ENCODE data around the gene TXN2. TPM values are rescaled to one million over a fixed set of nuclear protein-coding genes. Genes with fewer than 3 reads are reported as not detected.
A peak's percentile ranks its signal among the peaks of the same experiment; 100 is the strongest.

Gene TXN2
- total and polyA plus RNA-seq, 8 donors = 64.4 to 122 (median 107) TPM

GRCh38 chr22:36505998-36506635 lies 24.7 kb upstream of the TXN2 start:
- no peak for ATAC-seq
- Histone ChIP-seq H3K27me3 (no peaks in the 10 kb centered on the region), H3K27ac (peak overlapping the region in 1 of 2 donors; percentile 62), H3K4me1 (peaks cover 8 to 29% of the 10 kb centered on the region in 2 donors), H3K9me3 (no peaks in the 10 kb centered on the region), H3K4me3 (peak overlapping the region; percentile 46 to 66), H3K36me3 (peaks cover 0 to 22% of the 10 kb centered on the region in 2 donors)
- no peak for TF ChIP-seq CTCF (IDR thresholded peaks at IDR 0.05)
- intact Hi-C loops (cut with DNase I) = no loop called here
- DNase-seq = peak in 1 of 4 donors; percentile 76

GRCh38 chr22:36497910-36498665 lies 16.6 kb upstream of the TXN2 start:
- intact Hi-C loops (cut with DNase I) = no loop called here
- no peak overlapping the region for H3K4me3 ChIP-seq
- H3K4me1 ChIP-seq = peaks cover 0 to 16% of the 10 kb centered on the region in 2 donors
- H3K36me3 ChIP-seq = peaks cover 0 to 9% of the 10 kb centered on the region in 2 donors
- no peak for TF ChIP-seq CTCF (IDR thresholded peaks at IDR 0.05)
- ATAC-seq (no peak), DNase-seq (no peak)
- no peaks in the 10 kb centered on the region for H3K27me3 ChIP-seq
- H3K27ac ChIP-seq = no peak overlapping the region
- no peaks in the 10 kb centered on the region for H3K9me3 ChIP-seq

GRCh38 chr22:36493690-36494110 lies 12.3 kb upstream of the TXN2 start:
- ATAC-seq = peak; percentile 73
- H3K4me3 ChIP-seq = no peak overlapping the region
- peak overlapping the region in 1 of 2 donors; percentile 46 for H3K27ac ChIP-seq
- no peaks in the 10 kb centered on the region for H3K9me3 ChIP-seq
- intact Hi-C loops (cut with DNase I) = no loop called here
- no peaks in the 10 kb centered on the region for H3K27me3 ChIP-seq
- TF ChIP-seq CTCF (IDR thresholded peaks at IDR 0.05) = no peak
- H3K36me3 ChIP-seq = peaks cover 0 to 21% of the 10 kb centered on the region in 2 donors
- peaks cover 0 to 16% of the 10 kb centered on the region in 2 donors for H3K4me1 ChIP-seq
- peak in 2 of 4 donors; percentile 67 to 82 for DNase-seq

- TF ChIP-seq CTCF (IDR thresholded peaks at IDR 0.05) = no peak
- Histone ChIP-seq H3K9me3 (no peaks in the 10 kb centered on the region), H3K27ac (no peak overlapping the region)
Measured at GRCh38 chr22:36492109-36492508, 10.7 kb upstream of the TXN2 start.

GRCh38 chr22:36491155-36491554 lies 9.7 kb upstream of the TXN2 start:
- Histone ChIP-seq H3K9me3 (no peaks in the 10 kb centered on the region), H3K27ac (no peak overlapping the region)

More at GRCh38 chr22:36492109-36492508, 10.7 kb upstream of the TXN2 start:
- no peak for ATAC-seq
- H3K4me3 ChIP-seq = no peak overlapping the region
- H3K27me3 ChIP-seq = no peaks in the 10 kb centered on the region
- peaks cover 0 to 25% of the 10 kb centered on the region in 2 donors for H3K36me3 ChIP-seq
- DNase-seq = no peak
- intact Hi-C loops (cut with DNase I) = no loop called here
- peaks cover 0 to 16% of the 10 kb centered on the region in 2 donors for H3K4me1 ChIP-seq

More at GRCh38 chr22:36491155-36491554, 9.7 kb upstream of the TXN2 start:
- no peak overlapping the region for H3K4me3 ChIP-seq
- TF ChIP-seq CTCF (IDR thresholded peaks at IDR 0.05) = no peak
- H3K4me1 ChIP-seq = peaks cover 0 to 16% of the 10 kb centered on the region in 2 donors
- intact Hi-C loops (cut with DNase I) = no loop called here
- no peaks in the 10 kb centered on the region for H3K27me3 ChIP-seq
- no peak for DNase-seq
- no peak for ATAC-seq
- H3K36me3 ChIP-seq = peaks cover 0 to 24% of the 10 kb centered on the region in 2 donors

Measured in left lung (tissue), 10 donors.